ENCODE measurements around the gene PTBP3.
A peak's percentile ranks its signal among the peaks of the same experiment; 100 is the strongest.

PTBP3 gene

DNA sequence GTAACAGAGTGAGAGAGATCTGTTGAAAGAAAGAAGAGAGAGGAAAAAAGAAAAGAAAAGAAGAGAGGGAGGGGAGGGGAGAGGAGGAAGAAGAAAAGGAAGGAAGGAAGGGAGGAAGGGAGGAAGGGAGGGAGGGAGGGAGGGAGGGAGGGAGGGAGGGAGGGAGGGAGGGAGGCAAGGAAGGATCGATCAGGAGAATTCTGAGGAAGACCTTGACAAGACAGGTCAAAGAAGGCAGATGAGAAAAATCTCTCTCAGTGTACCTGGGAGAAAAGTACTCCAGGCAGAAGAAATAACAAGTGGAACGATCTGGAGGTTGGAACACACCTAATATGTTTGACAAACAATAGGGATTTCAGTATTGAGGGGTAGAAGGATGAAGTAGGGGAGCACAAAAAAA is 93.7 kb downstream of the PTBP3 start:
- Histone ChIP-seq H3K4me1 (ENCODE audit: control insufficient read depth, insufficient read depth, low read length) (no peaks in the 10 kb centered on the region), H3K27ac (ENCODE audit: extremely low read depth, low read depth, low read length) (no peak overlapping the region), H3K4me3 (ENCODE audit: low read depth, low read length) (no peak overlapping the region), H3K36me3 (ENCODE audit: control insufficient read depth in 2 of 2, insufficient read depth in 1 of 2, low read length in 2 of 2) (no peaks in the 10 kb centered on the region), H3K9me3 (ENCODE audit: control insufficient read depth, insufficient read depth, low read depth, low read length) (no peaks in the 10 kb centered on the region)
- CTCF ChIA-PET: no interaction called here
- POLR2A ChIA-PET: no interaction called here
- TF ChIP-seq KLF1 (tag by site-specific recombination; IDR thresholded peaks at IDR 0.05): no peak
- no peak for TF ChIP-seq ZNF10 (tag by site-specific recombination; IDR thresholded peaks at IDR 0.05)
- TF ChIP-seq, protein P1, sequence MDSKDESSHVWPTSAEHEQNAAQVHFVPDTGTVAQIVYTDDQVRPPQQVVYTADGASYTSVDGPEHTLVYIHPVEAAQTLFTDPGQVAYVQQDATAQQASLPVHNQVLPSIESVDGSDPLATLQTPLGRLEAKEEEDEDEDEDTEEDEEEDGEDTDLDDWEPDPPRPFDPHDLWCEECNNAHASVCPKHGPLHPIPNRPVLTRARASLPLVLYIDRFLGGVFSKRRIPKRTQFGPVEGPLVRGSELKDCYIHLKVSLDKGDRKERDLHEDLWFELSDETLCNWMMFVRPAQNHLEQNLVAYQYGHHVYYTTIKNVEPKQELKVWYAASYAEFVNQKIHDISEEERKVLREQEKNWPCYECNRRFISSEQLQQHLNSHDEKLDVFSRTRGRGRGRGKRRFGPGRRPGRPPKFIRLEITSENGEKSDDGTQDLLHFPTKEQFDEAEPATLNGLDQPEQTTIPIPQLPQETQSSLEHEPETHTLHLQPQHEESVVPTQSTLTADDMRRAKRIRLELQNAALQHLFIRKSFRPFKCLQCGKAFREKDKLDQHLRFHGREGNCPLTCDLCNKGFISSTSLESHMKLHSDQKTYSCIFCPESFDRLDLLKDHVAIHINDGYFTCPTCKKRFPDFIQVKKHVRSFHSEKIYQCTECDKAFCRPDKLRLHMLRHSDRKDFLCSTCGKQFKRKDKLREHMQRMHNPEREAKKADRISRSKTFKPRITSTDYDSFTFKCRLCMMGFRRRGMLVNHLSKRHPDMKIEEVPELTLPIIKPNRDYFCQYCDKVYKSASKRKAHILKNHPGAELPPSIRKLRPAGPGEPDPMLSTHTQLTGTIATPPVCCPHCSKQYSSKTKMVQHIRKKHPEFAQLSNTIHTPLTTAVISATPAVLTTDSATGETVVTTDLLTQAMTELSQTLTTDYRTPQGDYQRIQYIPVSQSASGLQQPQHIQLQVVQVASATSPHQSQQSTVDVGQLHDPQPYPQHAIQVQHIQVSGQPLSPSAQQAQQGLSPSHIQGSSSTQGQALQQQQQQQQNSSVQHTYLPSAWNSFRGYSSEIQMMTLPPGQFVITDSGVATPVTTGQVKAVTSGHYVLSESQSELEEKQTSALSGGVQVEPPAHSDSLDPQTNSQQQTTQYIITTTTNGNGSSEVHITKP (tag by site-specific recombination; IDR thresholded peaks at IDR 0.05): no peak
- TF ChIP-seq ZBTB1 (tag by site-specific recombination; IDR thresholded peaks at IDR 0.05): no peak
- TF ChIP-seq ZBTB21 (tag by site-specific recombination; IDR thresholded peaks at IDR 0.05): no peak
- TF ChIP-seq TCF7L2 (IDR thresholded peaks at IDR 0.05; ENCODE audit: borderline replicate concordance, low read depth, low read length): no peak

DNA sequence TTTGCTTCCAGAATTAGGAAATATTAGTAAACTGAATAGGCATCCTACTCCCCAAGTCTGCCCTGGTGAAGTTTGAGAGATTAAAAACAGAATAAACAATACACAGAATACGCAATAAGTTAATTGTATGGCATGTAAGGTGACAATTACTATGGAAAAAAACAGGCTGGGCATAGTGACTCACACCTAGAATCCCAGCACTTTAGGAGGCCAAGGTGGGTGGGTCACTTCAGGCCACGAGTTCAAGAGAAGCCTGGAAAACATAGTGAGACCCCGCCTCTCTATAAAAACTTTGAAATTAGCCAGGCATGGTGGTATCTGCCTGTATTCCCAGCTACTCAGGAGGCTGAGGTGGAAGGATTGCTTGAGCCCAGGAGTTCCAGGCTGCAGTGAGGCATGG is 94.1 kb downstream of the PTBP3 start:
- ChIA-PET CTCF (no interaction called here), POLR2A (no interaction called here)
- Histone ChIP-seq H3K27ac (ENCODE audit: extremely low read depth, low read depth, low read length) (no peak overlapping the region), H3K9me3 (ENCODE audit: control insufficient read depth, insufficient read depth, low read depth, low read length) (no peaks in the 10 kb centered on the region), H3K36me3 (ENCODE audit: control insufficient read depth in 2 of 2, insufficient read depth in 1 of 2, low read length in 2 of 2) (no peaks in the 10 kb centered on the region), H3K4me3 (ENCODE audit: low read depth, low read length) (no peak overlapping the region), H3K4me1 (ENCODE audit: control insufficient read depth, insufficient read depth, low read length) (no peaks in the 10 kb centered on the region)
- TF ChIP-seq, protein P2, sequence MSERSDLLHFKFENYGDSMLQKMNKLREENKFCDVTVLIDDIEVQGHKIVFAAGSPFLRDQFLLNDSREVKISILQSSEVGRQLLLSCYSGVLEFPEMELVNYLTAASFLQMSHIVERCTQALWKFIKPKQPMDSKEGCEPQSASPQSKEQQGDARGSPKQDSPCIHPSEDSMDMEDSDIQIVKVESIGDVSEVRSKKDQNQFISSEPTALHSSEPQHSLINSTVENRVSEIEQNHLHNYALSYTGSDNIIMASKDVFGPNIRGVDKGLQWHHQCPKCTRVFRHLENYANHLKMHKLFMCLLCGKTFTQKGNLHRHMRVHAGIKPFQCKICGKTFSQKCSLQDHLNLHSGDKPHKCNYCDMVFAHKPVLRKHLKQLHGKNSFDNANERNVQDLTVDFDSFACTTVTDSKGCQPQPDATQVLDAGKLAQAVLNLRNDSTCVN (tag by site-specific recombination; optimal IDR thresholded peaks at IDR 0.05): no peak
- TF ChIP-seq ZNF202 (tag by site-specific recombination; IDR thresholded peaks at IDR 0.05; ENCODE audit: borderline replicate concordance) (no peak), IKZF3 (tag by site-specific recombination; IDR thresholded peaks at IDR 0.05) (no peak), KLF1 (tag by site-specific recombination; IDR thresholded peaks at IDR 0.05) (0 out of 2 replicates have a peak, but pooled peaks have one; percentile 36), ZNF621 (tag by site-specific recombination; IDR thresholded peaks at IDR 0.05) (no peak), ZNF660 (tag by site-specific recombination; IDR thresholded peaks at IDR 0.05) (no peak), ZNF658 (tag by site-specific recombination; IDR thresholded peaks at IDR 0.05) (no peak)
- TF ChIP-seq, protein P3, sequence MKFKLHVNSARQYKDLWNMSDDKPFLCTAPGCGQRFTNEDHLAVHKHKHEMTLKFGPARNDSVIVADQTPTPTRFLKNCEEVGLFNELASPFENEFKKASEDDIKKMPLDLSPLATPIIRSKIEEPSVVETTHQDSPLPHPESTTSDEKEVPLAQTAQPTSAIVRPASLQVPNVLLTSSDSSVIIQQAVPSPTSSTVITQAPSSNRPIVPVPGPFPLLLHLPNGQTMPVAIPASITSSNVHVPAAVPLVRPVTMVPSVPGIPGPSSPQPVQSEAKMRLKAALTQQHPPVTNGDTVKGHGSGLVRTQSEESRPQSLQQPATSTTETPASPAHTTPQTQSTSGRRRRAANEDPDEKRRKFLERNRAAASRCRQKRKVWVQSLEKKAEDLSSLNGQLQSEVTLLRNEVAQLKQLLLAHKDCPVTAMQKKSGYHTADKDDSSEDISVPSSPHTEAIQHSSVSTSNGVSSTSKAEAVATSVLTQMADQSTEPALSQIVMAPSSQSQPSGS (tag by site-specific recombination; IDR thresholded peaks at IDR 0.05; ENCODE audit: low read depth): no peak
- TF ChIP-seq, protein P4, sequence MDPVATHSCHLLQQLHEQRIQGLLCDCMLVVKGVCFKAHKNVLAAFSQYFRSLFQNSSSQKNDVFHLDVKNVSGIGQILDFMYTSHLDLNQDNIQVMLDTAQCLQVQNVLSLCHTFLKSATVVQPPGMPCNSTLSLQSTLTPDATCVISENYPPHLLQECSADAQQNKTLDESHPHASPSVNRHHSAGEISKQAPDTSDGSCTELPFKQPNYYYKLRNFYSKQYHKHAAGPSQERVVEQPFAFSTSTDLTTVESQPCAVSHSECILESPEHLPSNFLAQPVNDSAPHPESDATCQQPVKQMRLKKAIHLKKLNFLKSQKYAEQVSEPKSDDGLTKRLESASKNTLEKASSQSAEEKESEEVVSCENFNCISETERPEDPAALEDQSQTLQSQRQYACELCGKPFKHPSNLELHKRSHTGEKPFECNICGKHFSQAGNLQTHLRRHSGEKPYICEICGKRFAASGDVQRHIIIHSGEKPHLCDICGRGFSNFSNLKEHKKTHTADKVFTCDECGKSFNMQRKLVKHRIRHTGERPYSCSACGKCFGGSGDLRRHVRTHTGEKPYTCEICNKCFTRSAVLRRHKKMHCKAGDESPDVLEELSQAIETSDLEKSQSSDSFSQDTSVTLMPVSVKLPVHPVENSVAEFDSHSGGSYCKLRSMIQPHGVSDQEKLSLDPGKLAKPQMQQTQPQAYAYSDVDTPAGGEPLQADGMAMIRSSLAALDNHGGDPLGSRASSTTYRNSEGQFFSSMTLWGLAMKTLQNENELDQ (tag by site-specific recombination; IDR thresholded peaks at IDR 0.05; ENCODE audit: low read depth): no peak
